SK-N-MC (cell line): ENCODE measurements around the gene IRGQ.

Experiments used
- DNase-seq: peaks from one replicate; pipeline ENCODE4 v3.0.0-alpha.2; 2011; ENCODE audit warnings: low read depth, low spot score
- H3K27ac ChIP-seq: fragments of 200-600 bp; sonication (generic); 2 replicates; pipeline ENCODE4 v1.5.1; 2016; ENCODE audit warnings: mixed run types
- H3K36me3 ChIP-seq: fragments of 200-600 bp; sonication (generic); 2 replicates; pipeline ENCODE4 v1.6.1; 2017; ENCODE audit warnings: antibody characterized with exemption, low read length, mixed read lengths; ENCODE audit not compliant: insufficient read depth
- H3K4me3 ChIP-seq: fragments of 200-600 bp; sonication (generic); 2 replicates; pipeline ENCODE4 v1.5.1; 2016
- H3K9ac ChIP-seq: fragments of 200-600 bp; sonication (generic); 2 replicates; pipeline ENCODE4 v1.8.0; 2017; ENCODE audit warnings: mixed run types, mixed read lengths; ENCODE audit not compliant: insufficient read length
- H3K9me3 ChIP-seq: fragments of 200-600 bp; sonication (generic); 2 replicates; pipeline ENCODE4 v1.6.1; 2017; ENCODE audit warnings: low read depth, mild to moderate bottlenecking, antibody characterized with exemption, low read length, moderate library complexity, mixed read lengths
- EZH2 ChIP-seq: fragments of 200-600 bp; sonication (generic); IDR thresholded peaks from one replicate; pipeline ENCODE4 v1.6.1; 2017; ENCODE audit warnings: antibody characterized with exemption
- FOXP2 ChIP-seq: optimal IDR thresholded peaks from 2 replicates; pipeline ENCODE3; 2011; ENCODE audit warnings: mild to moderate bottlenecking, moderate library complexity; ENCODE audit not compliant: insufficient read depth; ENCODE audit errors: extremely low read length, control extremely low read depth
- POLR2AphosphoS5 ChIP-seq: IDR thresholded peaks from 2 replicates; pipeline ENCODE4 v1.6.1; 2012; ENCODE audit warnings: mild to moderate bottlenecking, low read depth, low read length, borderline replicate concordance

Gene IRGQ

GRCh38 chr19:43619262-43620060, 23.5 kb upstream of the IRGQ start, which contains the start of gene ZNF428:
Gene ZNF428, minus strand, starts transcription at chr19:43619629. Its CDS starts 5,325 bp downstream, at chr19:43614304.
- H3K4me3 ChIP-seq: peak within 1 kb of the TSS; percentile 89
- H3K9ac ChIP-seq: peak within 1 kb of the TSS; percentile 94
- H3K9me3 ChIP-seq: no peaks in the 10 kb centered on the region
- peak; percentile 90 for DNase-seq
- peaks cover 4% of the 10 kb centered on the region for H3K36me3 ChIP-seq
- no peak for TF ChIP-seq FOXP2
- peak; percentile 63 for TF ChIP-seq POLR2AphosphoS5
- peak within 1 kb of the TSS; percentile 98 for H3K27ac ChIP-seq

- Histone ChIP-seq H3K4me3 (peak overlapping the region; percentile 89), H3K9ac (peak overlapping the region; percentile 94), H3K27ac (peak overlapping the region; percentile 98), H3K36me3 (no peaks in the 10 kb centered on the region; the same call in 1 of the 2 replicates), H3K9me3 (no peaks in the 10 kb centered on the region)
- DNase-seq: no peak
- TF ChIP-seq FOXP2: no peak
- no peak for TF ChIP-seq POLR2AphosphoS5
- no peak for TF ChIP-seq EZH2
Measured at GRCh38 chr19:43618921-43619261, 23.0 kb upstream of the IRGQ start.

- Histone ChIP-seq H3K4me3 (no peak overlapping the region), H3K9ac (no peak overlapping the region), H3K27ac (no peak overlapping the region), H3K36me3 (peaks cover 16% of the 10 kb centered on the region; the same call in 1 of the 2 replicates), H3K9me3 (no peaks in the 10 kb centered on the region)
- TF ChIP-seq EZH2 (no peak), POLR2AphosphoS5 (no peak), FOXP2 (no peak)
- no peak for DNase-seq
Measured at GRCh38 chr19:43616954-43617353, 21.0 kb upstream of the IRGQ start.

GRCh38 chr19:43616306-43616705, 20.4 kb upstream of the IRGQ start:
- no peak overlapping the region for H3K9ac ChIP-seq
- no peak overlapping the region for H3K4me3 ChIP-seq
- H3K9me3 ChIP-seq: no peaks in the 10 kb centered on the region
- no peak for DNase-seq
- H3K27ac ChIP-seq: peak overlapping the region; percentile 6; the same call in 1 of the 2 replicates
- H3K36me3 ChIP-seq: peaks cover 21% of the 10 kb centered on the region; the same call in 1 of the 2 replicates
- TF ChIP-seq POLR2AphosphoS5: no peak
- no peak for TF ChIP-seq FOXP2
- no peak for TF ChIP-seq EZH2

- Histone ChIP-seq H3K9ac (no peak overlapping the region), H3K27ac (no peak overlapping the region), H3K4me3 (no peak overlapping the region), H3K36me3 (peaks cover 28% of the 10 kb centered on the region; the same call in 1 of the 2 replicates), H3K9me3 (no peaks in the 10 kb centered on the region)
- DNase-seq: no peak
- TF ChIP-seq FOXP2 (no peak), POLR2AphosphoS5 (no peak), EZH2 (no peak)
Measured at GRCh38 chr19:43612374-43612773, 16.4 kb upstream of the IRGQ start.

- H3K36me3 ChIP-seq: peaks cover 34% of the 10 kb centered on the region; the same call in 1 of the 2 replicates
- TF ChIP-seq EZH2 (no peak), POLR2AphosphoS5 (no peak), FOXP2 (no peak)
Measured at GRCh38 chr19:43611788-43612187, 15.9 kb upstream of the IRGQ start, which contains the start of gene SRRM5. Gene SRRM5, plus strand, starts transcription at chr19:43612088. Its CDS starts 34 bp downstream, at chr19:43612122.

GRCh38 chr19:43610493-43610892, 14.6 kb upstream of the IRGQ start:
- DNase-seq: no peak
- Histone ChIP-seq H3K9ac (no peak overlapping the region), H3K4me3 (no peak overlapping the region), H3K36me3 (peaks cover 34% of the 10 kb centered on the region; the same call in 1 of the 2 replicates), H3K9me3 (no peaks in the 10 kb centered on the region), H3K27ac (0 out of 2 replicates have a peak overlapping the region, but pooled peaks have one; percentile 31)
- TF ChIP-seq FOXP2 (no peak), POLR2AphosphoS5 (no peak), EZH2 (no peak)

More at GRCh38 chr19:43611788-43612187, 15.9 kb upstream of the IRGQ start, which contains the start of gene SRRM5:
- H3K9me3 ChIP-seq: no peaks in the 10 kb centered on the region
- no peak for DNase-seq
- H3K27ac ChIP-seq: peak within 1 kb of the TSS; percentile 25; the same call in 1 of the 2 replicates
- H3K4me3 ChIP-seq: no peak within 1 kb of the TSS
- H3K9ac ChIP-seq: no peak within 1 kb of the TSS

GRCh38 chr19:43609872-43610271, 13.9 kb upstream of the IRGQ start:
- Histone ChIP-seq H3K36me3 (peaks cover 34% of the 10 kb centered on the region; the same call in 1 of the 2 replicates), H3K4me3 (no peak overlapping the region), H3K9ac (no peak overlapping the region), H3K9me3 (no peaks in the 10 kb centered on the region), H3K27ac (no peak overlapping the region)
- TF ChIP-seq FOXP2 (no peak), POLR2AphosphoS5 (no peak), EZH2 (no peak)
- no peak for DNase-seq
